GM12878 (cell line): ENCODE results near the gene CCL3. TPM values are rescaled to one million over a fixed set of nuclear protein-coding genes. Genes with fewer than 3 reads are reported as not detected.

ENCODE experiments used
- ATAC-seq: fragments of 200-7000 bp; cut with Tn5 transposase; 3 replicates; pipeline ENCODE4 v1.9.1; 2020; ENCODE audit warnings: mild to moderate bottlenecking, moderate library complexity
- BruUV-seq: library from RNA; stranded (reverse); fragments of 400-500 nt; replicated peaks from 2 replicates; lab custom pipeline; 2021; lab: Mats Ljungman, UMichigan
- CTCF ChIA-PET: fragments of 300-600 bp; sonication (Branson Sonifier 250); formaldehyde crosslinking; extraction: SDS; loops from one replicate; lab custom pipeline; 2021; ENCODE audit warnings: inconsistent platforms; lab: Yijun Ruan, JAX
- POLR2A ChIA-PET: fragments of 350-600 bp; formaldehyde crosslinking; extraction: SDS; loops from one replicate; lab custom pipeline; 2021; ENCODE audit warnings: inconsistent platforms; lab: Charles Lee
- RAD21 ChIA-PET: fragments of 300-600 bp; sonication (Branson Sonifier 250); formaldehyde crosslinking; loops from one replicate; lab custom pipeline; 2023; ENCODE audit warnings: antibody characterized with exemption; ENCODE audit not compliant: unreplicated experiment; lab: Charles Lee
- SMC1A ChIA-PET: fragments of 300-600 bp; sonication (Branson Sonifier 250); formaldehyde crosslinking; loops from one replicate; lab custom pipeline; 2023; ENCODE audit not compliant: unreplicated experiment, uncharacterized antibody; lab: Charles Lee
- DNase-seq: peaks from one replicate; pipeline ENCODE4 v3.0.0-alpha.2; 2011; ENCODE audit warnings: low read depth, low spot score
- FAIRE-seq: peaks from 3 replicates; lab custom pipeline; 2011; peaks lifted over from hg19 to GRCh38; lab: Jason Lieb, UNC
- H2AFZ ChIP-seq: 2 replicates; pipeline ENCODE4 v1.6.0; 2011; ENCODE audit warnings: low read depth, low read length, control low read depth; ENCODE audit not compliant: control insufficient read depth
- H3K27ac ChIP-seq: 2 replicates; pipeline ENCODE4 v1.5.1; 2011; ENCODE audit warnings: control low read depth; ENCODE audit not compliant: control insufficient read depth, insufficient read depth
- H3K27me3 ChIP-seq, 2 experiments: replicated peaks in 1 of 2; 2 replicates each; pipeline versions ENCODE4 v1.6.0 to v1.6.1; 2011; ENCODE audit warnings: low read length in 1 of 2; ENCODE audit not compliant: control insufficient read depth in 2 of 2, insufficient read depth in 2 of 2
- H3K36me3 ChIP-seq, 2 experiments: 2 replicates each; pipeline ENCODE4 v1.5.1; 2011; ENCODE audit warnings: low read length in 1 of 2; ENCODE audit not compliant: control insufficient read depth in 2 of 2, insufficient read depth in 2 of 2
- H3K4me1 ChIP-seq: 2 replicates; pipeline ENCODE4 v1.6.1; 2011; ENCODE audit warnings: mild to moderate bottlenecking, low read length, moderate library complexity, mixed read lengths; ENCODE audit not compliant: control insufficient read depth, insufficient read depth
- H3K4me2 ChIP-seq: 2 replicates; pipeline ENCODE4 v1.6.0; 2011; ENCODE audit warnings: control low read depth; ENCODE audit not compliant: control insufficient read depth, insufficient read depth
- H3K4me3 ChIP-seq: fragments of 200-600 bp; sonication (generic); 2 replicates; pipeline ENCODE4 v1.5.1; 2016
- H3K79me2 ChIP-seq: 2 replicates; pipeline ENCODE4 v1.6.0; 2011; ENCODE audit warnings: low read length; ENCODE audit not compliant: control insufficient read depth, insufficient read depth
- H3K9ac ChIP-seq: 2 replicates; pipeline ENCODE4 v1.8.0; 2011; ENCODE audit warnings: low read length, control low read depth, mixed read lengths; ENCODE audit not compliant: control insufficient read depth, insufficient read depth
- H3K9me3 ChIP-seq: replicated peaks from 3 replicates; pipeline ENCODE4 v1.5.1; 2011; ENCODE audit warnings: mild to moderate bottlenecking, low read length; ENCODE audit not compliant: control insufficient read depth, insufficient read depth
- H4K20me1 ChIP-seq: 2 replicates; pipeline ENCODE4 v1.6.0; 2011; ENCODE audit not compliant: control insufficient read depth, insufficient read depth
- BACH1 ChIP-seq: fragments of 450-650 bp; IDR thresholded peaks from 2 replicates; pipeline ENCODE4 v1.6.1; 2017; ENCODE audit warnings: mild to moderate bottlenecking, borderline replicate concordance
- BHLHE40 ChIP-seq, 2 experiments: fragments of 450-650 bp in 1 of 2; IDR thresholded peaks; 2 replicates each; pipeline ENCODE4 v1.6.1; 2011 to 2017; ENCODE audit warnings: low read depth in 2 of 2, borderline replicate concordance in 1 of 2, improper control_type of control experiment in 1 of 2, low read length in 1 of 2, mild to moderate bottlenecking in 1 of 2
- CHD4 ChIP-seq: fragments of 200-600 bp; sonication (generic); IDR thresholded peaks from 2 replicates; pipeline ENCODE4 v1.6.1; 2016; ENCODE audit warnings: mild to moderate bottlenecking
- MXI1 ChIP-seq: fragments of 150-350 bp; IDR thresholded peaks from 2 replicates; pipeline ENCODE4 v1.6.1; 2011; ENCODE audit warnings: low read depth, mild to moderate bottlenecking, inconsistent platforms, low read length, improper control_type of control experiment
- RUNX3 ChIP-seq: IDR thresholded peaks from 2 replicates; pipeline ENCODE4 v1.6.1; 2012; ENCODE audit warnings: low read length, inconsistent platforms
- TCF3 ChIP-seq: IDR thresholded peaks from 2 replicates; pipeline ENCODE4 v1.6.1; 2012; ENCODE audit warnings: low read depth, mild to moderate bottlenecking, low read length, borderline replicate concordance; ENCODE audit not compliant: insufficient read depth
- YY1 ChIP-seq: IDR thresholded peaks from 2 replicates; pipeline ENCODE4 v1.6.1; 2011; ENCODE audit warnings: low read depth, mild to moderate bottlenecking, low read length
- WGBS: methylation state at CpG from one replicate; pipeline ENCODE4 v1.1.6; 2016; ENCODE audit warnings: low lambda C conversion rate; ENCODE audit not compliant: insufficient replicate concordance, insufficient coverage; ENCODE audit errors: missing lambda C conversion rate; 5-methylcytosine and 5-hydroxymethylcytosine counted together
- in situ Hi-C: fragments of 300-500 bp; cut with MboI; formaldehyde crosslinking; loops from 9 replicates; pipeline ENCODE4 v1.14.3; 2018; ENCODE audit warnings: mixed read lengths
- intact Hi-C: fragments of 100-400 bp; cut with micrococcal nuclease; formaldehyde crosslinking; loops from one replicate; pipeline ENCODE4 v1.14.2; 2022; ENCODE audit not compliant: unreplicated experiment
- polyA plus RNA-seq, 11 experiments: library from polyadenylated mRNA; depleted of rRNA in 4 of 11; unstranded in 6 of 11; stranded (reverse) in 5 of 11; fragments of >200 nt; fragmentation: Nextera tagmentation in 4 of 11; fragmentation: Illumina TruSeq in 1 of 11; extraction: Ambion mirVana in 4 of 11; extraction: Trizol in 1 of 11; gene quantifications; 1 replicate in 1 of 11; 2 replicates in 10 of 11; pipeline versions ENCODE4 v1.2.1 to v1.2.3, GENCODE V29; 2011 to 2016; ENCODE audit warnings: inconsistent platforms in 2 of 11, missing spikeins in 2 of 11, low read depth in 1 of 11
- total RNA-seq, 4 experiments: library from RNA; depleted of rRNA in 3 of 4; stranded (reverse); fragments of >200 nt in 3 of 4; fragmentation: Illumina TruSeq in 1 of 4; extraction: Trizol in 1 of 4; gene quantifications; 2 replicates each; pipeline versions ENCODE4 v1.2.1 to v1.2.3, GENCODE V29; 2013 to 2021
- TF ChIP-seq, protein P1 (sequence below): fragments of 450-650 bp; IDR thresholded peaks from 2 replicates; pipeline ENCODE4 v1.6.1; 2016; ENCODE audit warnings: mild to moderate bottlenecking

Gene CCL3
- total and polyA plus RNA-seq, 10 of the 15 experiments (the other 5 are each of a cell fraction or from before 2014, with no cell fraction given): 96.5 to 1,488 (median 199) TPM

DNA sequence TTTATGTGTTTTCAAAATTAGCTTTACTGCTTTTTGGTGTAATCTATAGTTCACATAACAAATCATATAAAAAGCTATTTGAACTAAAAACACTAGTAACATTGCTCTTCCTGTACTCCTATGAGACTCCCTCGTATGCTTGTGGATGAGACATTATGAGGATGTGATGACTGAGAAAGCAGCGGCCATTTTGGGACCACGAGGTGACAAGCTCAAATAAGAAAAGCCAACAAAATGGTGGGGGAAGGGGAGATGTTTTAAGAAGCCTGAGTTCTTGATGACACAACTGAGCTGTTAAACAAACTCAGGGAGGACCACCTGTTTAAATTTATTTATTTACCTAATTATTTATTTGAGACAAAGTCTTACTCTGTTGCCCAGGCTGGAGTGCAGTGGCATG lies 21.4 kb downstream of the CCL3 start:
- H3K4me3 ChIP-seq: no peak overlapping the region
- peak; percentile 90 for TF ChIP-seq YY1
- no peak for TF ChIP-seq CHD4
- TF ChIP-seq BACH1: no peak
- no peak for TF ChIP-seq RUNX3
- TF ChIP-seq, protein P1, sequence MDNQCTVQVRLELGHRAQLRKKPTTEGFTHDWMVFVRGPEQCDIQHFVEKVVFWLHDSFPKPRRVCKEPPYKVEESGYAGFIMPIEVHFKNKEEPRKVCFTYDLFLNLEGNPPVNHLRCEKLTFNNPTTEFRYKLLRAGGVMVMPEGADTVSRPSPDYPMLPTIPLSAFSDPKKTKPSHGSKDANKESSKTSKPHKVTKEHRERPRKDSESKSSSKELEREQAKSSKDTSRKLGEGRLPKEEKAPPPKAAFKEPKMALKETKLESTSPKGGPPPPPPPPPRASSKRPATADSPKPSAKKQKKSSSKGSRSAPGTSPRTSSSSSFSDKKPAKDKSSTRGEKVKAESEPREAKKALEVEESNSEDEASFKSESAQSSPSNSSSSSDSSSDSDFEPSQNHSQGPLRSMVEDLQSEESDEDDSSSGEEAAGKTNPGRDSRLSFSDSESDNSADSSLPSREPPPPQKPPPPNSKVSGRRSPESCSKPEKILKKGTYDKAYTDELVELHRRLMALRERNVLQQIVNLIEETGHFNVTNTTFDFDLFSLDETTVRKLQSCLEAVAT: no peak
- no peak for TF ChIP-seq BHLHE40 (IDR thresholded peaks at IDR 0.05; ENCODE audit: borderline replicate concordance in 1 of 2, low read depth in 2 of 2, low read length in 1 of 2)
- no peak for TF ChIP-seq MXI1
- no peak for TF ChIP-seq TCF3
- TF ChIP-seq, all 136 proteins: peak for 1
- intact Hi-C loops: no loop called here
- H3K79me2 ChIP-seq: no peaks in the 10 kb centered on the region
- no peak for FAIRE-seq
- ChIA-PET RAD21 (interaction anchor here (1.0 to 2.3 kb wide), 6 partner anchors 22 to 99 kb away, joined by 3 to 9 read pairs (median 5); partner anchors contain the start of gene CCL3), SMC1A (interaction anchor here (0.8 to 15.8 kb wide), 10 partner anchors 9 to 93 kb away, joined by 3 to 341 read pairs (median 4); partner anchors contain the start of genes CCL16 and CCL3), CTCF (interaction anchor here (0.9 to 11.6 kb wide), 8 partner anchors 9 to 92 kb away, joined by 3 to 392 read pairs (median 5); partner anchors contain the start of gene CCL16), POLR2A (interaction anchor here (0.6 kb wide), 1 partner anchor 417 kb away, joined by 3 read pairs; no protein-coding TSS in a partner anchor)
- H3K4me2 ChIP-seq: no peak overlapping the region
- H3K4me1 ChIP-seq: peaks cover 4% of the 10 kb centered on the region; the same call in 1 of the 2 replicates
- H3K27me3 ChIP-seq: 0 out of 4 replicates have a peak, but pooled peaks cover 0 to 2% of the 10 kb centered on the region in 2 experiments
- no peak overlapping the region for H2AFZ ChIP-seq
- DNase-seq: no peak
- BruUV-seq: no TSS peak
- ATAC-seq: no peak
- no peaks in the 10 kb centered on the region for H3K36me3 ChIP-seq
- no peaks in the 10 kb centered on the region for H4K20me1 ChIP-seq
- in situ Hi-C loops: no loop called here
- H3K9ac ChIP-seq: no peak overlapping the region
- H3K27ac ChIP-seq: no peak overlapping the region
- 56% methylated on average over 3 of the region's 3 CpGs for WGBS
- H3K9me3 ChIP-seq: no peaks in the 10 kb centered on the region; the same call in 2 of the 3 replicates
